Mesendoderm (in vitro differentiated cells): Measurements from ENCODE around the gene POP5.

Experiments used
- DNase-seq: peaks from one replicate; pipeline ENCODE4 v3.0.0; 2013
- H2AK5ac ChIP-seq: 2 replicates; pipeline ENCODE4 v1.6.1; 2013; ENCODE audit warnings: low read length, inconsistent platforms
- H2BK120ac ChIP-seq: 2 replicates; pipeline ENCODE4 v1.6.1; 2013; ENCODE audit warnings: low read depth, mild to moderate bottlenecking, low read length, moderate library complexity, mixed read lengths
- H2BK15ac ChIP-seq: replicated peaks from 2 replicates; pipeline ENCODE4 v1.6.1; 2013; ENCODE audit warnings: low read depth, mild to moderate bottlenecking, moderate library complexity
- H2BK5ac ChIP-seq: 2 replicates; pipeline ENCODE4 v1.6.1; 2013; ENCODE audit warnings: low read length, inconsistent platforms
- H3K18ac ChIP-seq: 2 replicates; pipeline ENCODE4 v1.6.1; 2013; ENCODE audit warnings: mild to moderate bottlenecking, low read length, mixed read lengths
- H3K23ac ChIP-seq: one replicate; pipeline ENCODE4 v1.6.1; 2013; ENCODE audit warnings: low read length
- H3K27ac ChIP-seq: 2 replicates; pipeline ENCODE4 v1.5.1; 2013; ENCODE audit warnings: low read depth, mild to moderate bottlenecking, inconsistent platforms, low read length, moderate library complexity
- H3K27me3 ChIP-seq: 2 replicates; pipeline ENCODE4 v1.6.1; 2013; ENCODE audit warnings: low read length, control low read depth, mild to moderate bottlenecking, inconsistent platforms; ENCODE audit not compliant: insufficient read depth, poor library complexity
- H3K36me3 ChIP-seq: 2 replicates; pipeline ENCODE4 v1.6.1; 2013; ENCODE audit warnings: low read length, inconsistent platforms; ENCODE audit not compliant: control insufficient read depth, insufficient read depth
- H3K4ac ChIP-seq: one replicate; pipeline ENCODE4 v1.6.1; 2013; ENCODE audit warnings: low read depth, mild to moderate bottlenecking, low read length, moderate library complexity
- H3K4me1 ChIP-seq: 2 replicates; pipeline ENCODE4 v1.6.1; 2013; ENCODE audit warnings: low read depth, low read length, inconsistent platforms; ENCODE audit not compliant: control insufficient read depth
- H3K4me2 ChIP-seq: 2 replicates; pipeline ENCODE4 v1.6.1; 2013; ENCODE audit warnings: low read length
- H3K4me3 ChIP-seq: 2 replicates; pipeline ENCODE4 v1.5.1; 2013; ENCODE audit warnings: mild to moderate bottlenecking, low read length
- H3K56ac ChIP-seq: one replicate; pipeline ENCODE4 v1.6.1; 2013; ENCODE audit warnings: low read length
- H3K79me1 ChIP-seq: 2 replicates; pipeline ENCODE4 v1.6.1; 2013; ENCODE audit warnings: low read length, inconsistent platforms
- H3K79me2 ChIP-seq: 2 replicates; pipeline ENCODE4 v1.6.1; 2013; ENCODE audit warnings: mild to moderate bottlenecking, low read length; ENCODE audit not compliant: control insufficient read depth, insufficient read depth
- H3K9ac ChIP-seq: 2 replicates; pipeline ENCODE4 v1.6.1; 2013; ENCODE audit warnings: low read length, inconsistent platforms
- H4K5ac ChIP-seq: one replicate; pipeline ENCODE4 v1.6.1; 2013; ENCODE audit warnings: low read length
- H4K8ac ChIP-seq: one replicate; pipeline ENCODE4 v1.6.1; 2013; ENCODE audit warnings: low read depth, mild to moderate bottlenecking, control low read depth, low read length, moderate library complexity
- WGBS: extraction: QIAGEN DNeasy Blood & Tissue Kit; methylation state at CpG from one replicate; pipeline ENCODE4 v1.1.7; 2013; ENCODE audit warnings: low lambda C conversion rate, missing lambda C conversion rate; ENCODE audit not compliant: insufficient coverage; ENCODE audit errors: extremely low coverage; 5-methylcytosine and 5-hydroxymethylcytosine counted together

Gene POP5

DNA sequence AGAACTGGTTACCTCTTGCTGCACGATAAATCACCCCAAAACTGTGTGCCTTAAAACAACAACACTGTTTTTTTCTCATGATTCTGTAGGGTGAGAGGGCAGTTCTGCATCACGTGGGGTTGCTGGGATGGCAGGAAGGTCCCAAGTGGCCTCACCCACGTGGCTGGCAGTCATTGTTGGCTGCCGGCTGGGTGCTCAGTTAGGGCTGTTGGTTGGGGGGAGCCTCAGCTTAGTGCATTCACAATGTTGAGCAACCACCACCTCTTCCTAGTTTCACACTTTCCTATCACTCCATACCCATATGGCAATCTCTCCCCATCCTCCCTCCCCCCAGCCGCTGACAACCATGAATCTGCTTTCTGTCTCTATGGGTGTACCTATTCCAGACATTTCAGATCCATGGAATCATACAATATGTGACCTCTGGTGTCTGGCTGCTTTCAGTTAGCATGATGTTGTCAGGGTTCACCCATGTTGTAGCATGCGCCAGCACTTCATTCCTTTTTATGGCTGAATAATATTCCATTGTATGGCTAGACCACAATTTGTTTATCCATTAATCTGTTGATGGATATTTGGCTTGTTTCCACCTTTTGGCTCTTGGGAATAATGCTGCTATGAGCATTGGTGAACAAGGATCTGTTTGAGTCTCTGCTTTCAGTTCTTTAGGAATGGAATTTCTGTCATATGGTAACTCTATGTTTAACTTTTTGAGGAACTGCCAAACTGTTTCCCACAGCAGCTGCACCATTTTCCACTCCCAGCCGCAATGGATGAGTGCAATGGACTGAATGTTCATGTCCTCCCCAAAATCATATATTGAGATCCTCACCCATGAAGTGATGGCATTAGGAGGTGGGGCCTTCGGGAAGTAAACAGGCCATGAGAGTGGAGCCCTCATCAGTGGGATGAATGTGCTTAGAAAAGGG, 11.2 kb upstream of the POP5 start:
- Histone ChIP-seq H3K27ac (no peak overlapping the region), H3K23ac (no peak overlapping the region), H4K5ac (no peak overlapping the region), H2BK120ac (no peak overlapping the region), H3K18ac (no peak overlapping the region), H3K4me2 (no peak overlapping the region), H2BK15ac (no peak overlapping the region), H3K4ac (no peak overlapping the region), H2BK5ac (no peak overlapping the region), H3K79me1 (no peaks in the 10 kb centered on the region), H3K27me3 (no peaks in the 10 kb centered on the region), H4K8ac (no peak overlapping the region), H3K9ac (no peak overlapping the region), H3K4me3 (no peak overlapping the region), H2AK5ac (no peak overlapping the region), H3K79me2 (no peaks in the 10 kb centered on the region), H3K56ac (no peak overlapping the region), H3K36me3 (no peaks in the 10 kb centered on the region), H3K4me1 (no peaks in the 10 kb centered on the region)
- no peak for DNase-seq
- no CpG with 5 or more reads among the region's 8 CpGs for WGBS

- DNase-seq, result no peak
- Histone ChIP-seq H3K9ac (no peak overlapping the region), H3K4me1 (no peaks in the 10 kb centered on the region), H3K79me2 (no peaks in the 10 kb centered on the region), H3K23ac (no peak overlapping the region), H3K18ac (no peak overlapping the region), H4K5ac (no peak overlapping the region), H3K4me2 (no peak overlapping the region), H3K4ac (no peak overlapping the region), H3K56ac (no peak overlapping the region), H3K4me3 (no peak overlapping the region), H3K27me3 (no peaks in the 10 kb centered on the region), H2AK5ac (no peak overlapping the region), H3K79me1 (no peaks in the 10 kb centered on the region), H3K27ac (no peak overlapping the region), H2BK120ac (no peak overlapping the region), H4K8ac (no peak overlapping the region), H2BK15ac (no peak overlapping the region), H2BK5ac (no peak overlapping the region), H3K36me3 (no peaks in the 10 kb centered on the region)
- WGBS, result no CpG with 5 or more reads among the region's 6 CpGs
Observed at GRCh38 chr12:120590741-120591407, 9.7 kb upstream of the POP5 start.

DNA sequence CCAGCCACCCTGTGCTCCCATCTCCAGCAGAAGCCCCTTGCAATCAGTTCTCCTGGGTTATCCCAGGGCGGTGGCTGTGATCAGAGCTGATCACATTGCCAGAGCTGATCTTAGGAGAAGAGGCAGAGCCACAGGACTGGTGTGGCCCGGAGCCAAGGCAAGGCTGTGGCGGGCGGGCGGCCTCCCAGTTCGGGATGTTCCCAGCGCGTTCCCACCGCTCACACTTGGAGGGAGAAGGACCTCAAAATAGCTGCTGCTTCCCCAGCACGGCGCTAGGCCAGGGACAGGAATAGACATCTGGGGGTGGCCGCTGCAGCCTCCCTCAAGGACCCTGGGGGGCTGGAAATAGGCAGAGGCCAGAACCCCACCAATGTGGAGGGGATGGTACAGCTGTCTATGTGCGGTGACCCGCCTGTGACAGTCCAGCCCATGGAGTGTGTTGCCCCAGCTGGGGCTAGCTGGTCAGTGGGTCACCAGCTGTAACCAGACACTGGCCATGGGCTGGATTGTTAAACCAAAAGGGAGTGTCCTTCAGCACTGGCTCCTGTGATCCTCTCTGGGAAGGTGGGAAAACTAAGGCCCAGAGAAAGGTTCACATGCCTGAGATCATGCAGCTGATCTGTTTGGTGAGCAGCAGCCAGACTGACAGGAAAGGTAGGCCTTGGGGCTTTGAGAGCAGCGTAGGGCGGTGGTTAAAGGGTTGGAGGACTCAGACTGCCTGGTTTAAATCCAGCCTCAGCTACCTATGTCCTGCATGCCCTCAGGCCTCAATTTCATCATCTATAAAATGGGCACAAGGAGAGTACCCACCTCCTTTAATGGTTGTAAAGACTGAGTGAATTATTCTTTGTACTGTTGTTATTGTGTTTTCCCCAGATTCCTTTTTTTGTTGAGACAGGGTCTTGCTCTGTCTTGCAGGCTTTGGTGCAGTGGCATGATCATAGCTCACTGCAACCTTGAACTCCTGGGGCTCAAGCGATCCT, 8.0 kb upstream of the POP5 start:
- H3K4ac ChIP-seq, result no peak overlapping the region
- WGBS, result no CpG with 5 or more reads among the region's 17 CpGs
- H3K4me3 ChIP-seq, result no peak overlapping the region
- H3K79me1 ChIP-seq, result no peaks in the 10 kb centered on the region
- H3K27ac ChIP-seq, result no peak overlapping the region
- no peak for DNase-seq
- H2AK5ac ChIP-seq, result no peak overlapping the region
- no peak overlapping the region for H3K23ac ChIP-seq
- no peak overlapping the region for H4K5ac ChIP-seq
- H3K27me3 ChIP-seq, result no peaks in the 10 kb centered on the region
- no peak overlapping the region for H3K56ac ChIP-seq
- H3K36me3 ChIP-seq, result no peaks in the 10 kb centered on the region
- H3K79me2 ChIP-seq, result no peaks in the 10 kb centered on the region
- no peak overlapping the region for H2BK15ac ChIP-seq
- H3K4me1 ChIP-seq, result no peaks in the 10 kb centered on the region
- no peak overlapping the region for H3K18ac ChIP-seq
- H2BK5ac ChIP-seq, result no peak overlapping the region
- no peak overlapping the region for H4K8ac ChIP-seq
- H2BK120ac ChIP-seq, result no peak overlapping the region
- no peak overlapping the region for H3K4me2 ChIP-seq
- no peak overlapping the region for H3K9ac ChIP-seq

DNA sequence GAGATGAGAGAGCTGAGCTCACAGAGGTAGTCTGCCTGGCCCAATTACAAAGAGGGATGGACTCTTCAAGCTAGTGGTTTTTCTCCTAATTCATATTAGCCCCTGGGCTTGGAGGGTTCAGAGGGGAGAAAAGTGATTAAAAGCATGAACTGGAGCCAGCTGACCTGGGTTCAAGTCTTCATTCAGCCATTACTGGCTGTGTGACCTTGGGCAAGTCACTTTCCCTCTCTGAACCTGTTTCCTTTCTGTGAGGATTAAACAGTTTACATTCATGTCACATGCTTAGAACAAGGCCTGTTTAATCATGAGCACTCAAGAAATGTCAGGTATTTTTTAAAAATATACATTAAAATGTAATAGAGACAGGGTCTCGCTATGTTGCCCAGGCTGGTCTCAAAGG, 7.2 kb upstream of the POP5 start:
- Histone ChIP-seq H3K56ac (no peak overlapping the region), H4K8ac (no peak overlapping the region), H4K5ac (no peak overlapping the region), H3K4ac (no peak overlapping the region), H3K79me2 (no peaks in the 10 kb centered on the region), H3K18ac (no peak overlapping the region), H3K4me2 (no peak overlapping the region), H2BK5ac (no peak overlapping the region), H3K79me1 (no peaks in the 10 kb centered on the region), H3K27ac (no peak overlapping the region), H3K4me3 (no peak overlapping the region), H3K27me3 (no peaks in the 10 kb centered on the region), H3K4me1 (no peaks in the 10 kb centered on the region), H2BK15ac (no peak overlapping the region), H2AK5ac (no peak overlapping the region), H2BK120ac (no peak overlapping the region), H3K36me3 (no peaks in the 10 kb centered on the region), H3K9ac (no peak overlapping the region), H3K23ac (no peak overlapping the region)
- WGBS, result no CpG with 5 or more reads among the region's 1 CpG
- no peak for DNase-seq

DNA sequence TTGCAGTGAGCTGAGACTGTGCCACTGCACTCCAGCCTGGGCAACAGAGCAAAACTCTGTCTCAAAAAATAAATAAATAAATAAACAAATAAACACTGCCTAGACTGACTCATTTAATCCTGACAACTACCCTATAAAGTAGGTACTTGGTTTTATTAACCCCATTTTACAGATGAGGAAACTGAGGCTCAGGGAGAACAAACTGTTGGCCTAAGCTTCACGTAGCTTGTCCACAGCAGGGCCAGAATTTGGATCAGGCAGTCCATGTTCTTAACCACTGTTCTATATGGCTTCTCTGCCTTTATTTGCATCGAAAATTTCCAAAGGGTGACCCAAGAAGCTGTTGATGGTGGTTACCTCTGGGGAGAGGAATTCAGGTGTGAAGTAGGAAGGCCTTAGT, 5.7 kb upstream of the POP5 start:
- H4K8ac ChIP-seq, result no peak overlapping the region
- H3K4me3 ChIP-seq, result no peak overlapping the region
- H3K56ac ChIP-seq, result no peak overlapping the region
- H3K79me1 ChIP-seq, result no peaks in the 10 kb centered on the region
- no peak for DNase-seq
- H3K27me3 ChIP-seq, result no peaks in the 10 kb centered on the region
- H4K5ac ChIP-seq, result no peak overlapping the region
- no peak overlapping the region for H3K4me2 ChIP-seq
- no peak overlapping the region for H3K18ac ChIP-seq
- no peak overlapping the region for H2BK120ac ChIP-seq
- no peak overlapping the region for H3K23ac ChIP-seq
- H3K4me1 ChIP-seq, result no peaks in the 10 kb centered on the region
- H3K4ac ChIP-seq, result no peak overlapping the region
- H3K9ac ChIP-seq, result no peak overlapping the region
- no CpG with 5 or more reads among the region's 2 CpGs for WGBS
- no peaks in the 10 kb centered on the region for H3K36me3 ChIP-seq
- H2BK15ac ChIP-seq, result no peak overlapping the region
- no peak overlapping the region for H2AK5ac ChIP-seq
- H3K27ac ChIP-seq, result no peak overlapping the region
- no peaks in the 10 kb centered on the region for H3K79me2 ChIP-seq
- H2BK5ac ChIP-seq, result no peak overlapping the region
